Tibial nerve (tissue), 4 donors: Measurements from ENCODE around the gene SLAMF1. TPM values are rescaled to one million over a fixed set of nuclear protein-coding genes. Genes with fewer than 3 reads are reported as not detected.

Source experiments
- DNase-seq, 2 donors: peaks; one replicate each; pipeline ENCODE4 v3.0.0-alpha.2; 2019; ENCODE audit warnings: low spot score in 2 of 2
- H3K27ac ChIP-seq, 4 donors: fragments of 200-600 bp; sonication (generic) in 3 of 4; one replicate each; pipeline ENCODE4 v1.5.1; 2017 to 2019; ENCODE audit warnings: mild to moderate bottlenecking in 1 of 4
- H3K27me3 ChIP-seq, 2 donors: fragments of 200-600 bp; sonication (generic) in 1 of 2; one replicate each; pipeline versions ENCODE4 v1.5.1 to v1.6.0; 2017 to 2019
- H3K36me3 ChIP-seq, 3 donors: fragments of 200-600 bp; sonication (generic); one replicate each; pipeline ENCODE4 v1.5.1; 2018 to 2019
- H3K4me1 ChIP-seq, 4 donors: fragments of 200-600 bp; sonication (generic) in 3 of 4; one replicate each; pipeline ENCODE4 v1.5.1; 2017 to 2019
- H3K4me3 ChIP-seq, 4 donors: fragments of 200-600 bp; sonication (generic) in 3 of 4; one replicate each; pipeline ENCODE4 v1.5.1; 2017 to 2019; ENCODE audit warnings: mild to moderate bottlenecking in 1 of 4, moderate library complexity in 1 of 4
- H3K9me3 ChIP-seq, 4 donors: fragments of 200-600 bp; sonication (generic) in 3 of 4; one replicate each; pipeline ENCODE4 v1.5.1; 2017 to 2019
- CTCF ChIP-seq, 5 experiments: fragments of 200-600 bp in 3 of 5; fragments of 450-650 bp in 2 of 5; sonication (generic) in 3 of 5; IDR thresholded peaks; one replicate each; pipeline ENCODE4 v1.5.1; 2016 to 2019; ENCODE audit warnings: antibody characterized with exemption in 5 of 5, mild to moderate bottlenecking in 3 of 5, moderate library complexity in 2 of 5
- EP300 ChIP-seq, 2 donors: sonication (generic); formaldehyde crosslinking; IDR thresholded peaks; one replicate each; pipeline ENCODE4 v1.6.1; 2017; ENCODE audit warnings: antibody characterized with exemption in 2 of 2, mild to moderate bottlenecking in 1 of 2
- POLR2A ChIP-seq, 2 donors: fragments of 450-650 bp; IDR thresholded peaks; one replicate each; pipeline ENCODE4 v1.6.1; 2017; ENCODE audit warnings: antibody characterized with exemption in 2 of 2, mild to moderate bottlenecking in 2 of 2, moderate library complexity in 2 of 2
- WGBS, 2 donors: methylation state at CpG; one replicate each; pipeline ENCODE4 v1.1.5; 2018; 5-methylcytosine and 5-hydroxymethylcytosine counted together
- total RNA-seq, 4 donors: library from RNA; depleted of rRNA; stranded (reverse); fragments of >200 nt; gene quantifications; one replicate each; pipeline ENCODE4 v1.1.0, GENCODE V29; 2016

Gene SLAMF1
- total RNA-seq, 4 donors from 2014 or later: 0.39 to 1.3 TPM; not detected in 2

- no peaks in the 10 kb centered on the region for H3K27me3 ChIP-seq
- no peak overlapping the region for H3K27ac ChIP-seq
- peaks cover 0 to 4% (median under 1%) of the 10 kb centered on the region in 4 donors for H3K4me1 ChIP-seq
- no peaks in the 10 kb centered on the region for H3K36me3 ChIP-seq
- no peak overlapping the region for H3K4me3 ChIP-seq
- WGBS, 2 donors: 82 to 83% methylated on average over 4 of the region's 4 CpGs
- no peaks in the 10 kb centered on the region for H3K9me3 ChIP-seq
- TF ChIP-seq POLR2A (IDR thresholded peaks at IDR 0.05): no peak
- no peak for TF ChIP-seq CTCF (IDR thresholded peaks at IDR 0.05)
- no peak for TF ChIP-seq EP300 (IDR thresholded peaks at IDR 0.05)
- DNase-seq: no peak
These were observed 10.8 kb downstream of the SLAMF1 start for GRCh38 chr1:160636076-160636475.

- H3K27ac ChIP-seq: no peak overlapping the region
These were observed 12.0 kb downstream of the SLAMF1 start for GRCh38 chr1:160634543-160635491.

GRCh38 chr1:160633330-160633903 lies 13.4 kb downstream of the SLAMF1 start:
- H3K4me3 ChIP-seq: no peak overlapping the region
- no peaks in the 10 kb centered on the region for H3K9me3 ChIP-seq
- 27 to 46% methylated on average over 2 of the region's 2 CpGs for WGBS, 2 donors
- TF ChIP-seq CTCF (IDR thresholded peaks at IDR 0.05) (no peak), POLR2A (IDR thresholded peaks at IDR 0.05) (no peak)
- no peaks in the 10 kb centered on the region for H3K27me3 ChIP-seq
- H3K36me3 ChIP-seq: no peaks in the 10 kb centered on the region
- H3K27ac ChIP-seq: no peak overlapping the region
- no peak for DNase-seq
- H3K4me1 ChIP-seq: peaks cover 0 to 14% (median 0%) of the 10 kb centered on the region in 4 donors

More at GRCh38 chr1:160634543-160635491, 12.0 kb downstream of the SLAMF1 start:
- Histone ChIP-seq H3K27me3 (no peaks in the 10 kb centered on the region), H3K9me3 (no peaks in the 10 kb centered on the region), H3K36me3 (no peaks in the 10 kb centered on the region), H3K4me1 (peaks cover 0 to 10% (median 0%) of the 10 kb centered on the region in 4 donors), H3K4me3 (no peak overlapping the region)
- TF ChIP-seq CTCF (IDR thresholded peaks at IDR 0.05) (no peak), POLR2A (IDR thresholded peaks at IDR 0.05) (no peak), EP300 (IDR thresholded peaks at IDR 0.05) (no peak)
- WGBS, 2 donors: 93 to 94% methylated on average over 17 of the region's 17 CpGs
- no peak for DNase-seq

GRCh38 chr1:160631983-160632625 lies 14.7 kb downstream of the SLAMF1 start:
- no peak overlapping the region for H3K4me3 ChIP-seq
- H3K4me1 ChIP-seq: peaks cover 0 to 10% (median 2%) of the 10 kb centered on the region in 4 donors
- no peaks in the 10 kb centered on the region for H3K9me3 ChIP-seq
- no peak for DNase-seq
- H3K27ac ChIP-seq: no peak overlapping the region
- no peaks in the 10 kb centered on the region for H3K36me3 ChIP-seq
- no peaks in the 10 kb centered on the region for H3K27me3 ChIP-seq
- TF ChIP-seq CTCF (IDR thresholded peaks at IDR 0.05) (no peak), POLR2A (IDR thresholded peaks at IDR 0.05) (no peak), EP300 (IDR thresholded peaks at IDR 0.05) (no peak)
- 88 to 89% methylated on average over 6 of the region's 6 CpGs for WGBS, 2 donors
